ENCODE data around the gene INPP5F.
"Not testable (repeated sequence)": the region's sequence is repeated elsewhere in the genome, so short reads cannot be mapped to it uniquely, and the experiment has no call there.

Gene INPP5F

GRCh38 chr10:119863951-119864565 is 138.2 kb downstream of the INPP5F start:
- Mint-ChIP-seq H3K27ac (no peak overlapping the region), H3K36me3 (ENCODE audit: low read depth) (peaks cover 26% of the 10 kb centered on the region), H3K27me3 (ENCODE audit: low read depth) (no peaks in the 10 kb centered on the region), H3K4me3 (no peak overlapping the region), H3K4me1 (peaks cover 13% of the 10 kb centered on the region), H3K9me3 (peaks cover 8% of the 10 kb centered on the region)
- TF ChIP-seq CTCF (IDR thresholded peaks at IDR 0.05; ENCODE audit: unreplicated experiment in 3 of 3): no peak

GRCh38 chr10:119865699-119866240 is 139.9 kb downstream of the INPP5F start:
- no peak for TF ChIP-seq CTCF (IDR thresholded peaks at IDR 0.05; ENCODE audit: unreplicated experiment in 3 of 3)
- peaks cover 26% of the 10 kb centered on the region for H3K36me3 Mint-ChIP-seq (ENCODE audit: low read depth)

GRCh38 chr10:119867317-119867716 is 141.5 kb downstream of the INPP5F start:
- H3K4me3 Mint-ChIP-seq: no peak overlapping the region
- TF ChIP-seq CTCF (IDR thresholded peaks at IDR 0.05; ENCODE audit: unreplicated experiment in 3 of 3): no peak
- H3K27ac Mint-ChIP-seq: no peak overlapping the region
- H3K9me3 Mint-ChIP-seq: peaks cover 8% of the 10 kb centered on the region
- peaks cover 25% of the 10 kb centered on the region for H3K4me1 Mint-ChIP-seq
- no peaks in the 10 kb centered on the region for H3K27me3 Mint-ChIP-seq (ENCODE audit: low read depth)
- peaks cover 26% of the 10 kb centered on the region for H3K36me3 Mint-ChIP-seq (ENCODE audit: low read depth)

More at GRCh38 chr10:119865699-119866240, 139.9 kb downstream of the INPP5F start:
- no peak overlapping the region for H3K27ac Mint-ChIP-seq
- H3K4me1 Mint-ChIP-seq: peaks cover 15% of the 10 kb centered on the region
- H3K27me3 Mint-ChIP-seq (ENCODE audit: low read depth): no peaks in the 10 kb centered on the region
- H3K9me3 Mint-ChIP-seq: peaks cover 8% of the 10 kb centered on the region
- no peak overlapping the region for H3K4me3 Mint-ChIP-seq

GRCh38 chr10:119869398-119869797 is 143.5 kb downstream of the INPP5F start:
- not testable (repeated sequence) for H3K9me3 Mint-ChIP-seq; H3K27me3 Mint-ChIP-seq (ENCODE audit: low read depth)
- Mint-ChIP-seq H3K4me3 (peak overlapping the region; percentile 45 to 52 (median 51)), H3K36me3 (ENCODE audit: low read depth) (peaks cover 18% of the 10 kb centered on the region), H3K27ac (peak overlapping the region in 1 of 3 experiments; percentile 7), H3K4me1 (peaks cover 32% of the 10 kb centered on the region)

GRCh38 chr10:119871881-119872609 is 146.2 kb downstream of the INPP5F start:
- peak overlapping the region; percentile 85 to 99 (median 96) for H3K4me3 Mint-ChIP-seq
- TF ChIP-seq CTCF (IDR thresholded peaks at IDR 0.05; ENCODE audit: unreplicated experiment in 3 of 3): no peak
- no peaks in the 10 kb centered on the region for H3K27me3 Mint-ChIP-seq (ENCODE audit: low read depth)
- no peaks in the 10 kb centered on the region for H3K36me3 Mint-ChIP-seq (ENCODE audit: low read depth)
- peaks cover 32% of the 10 kb centered on the region for H3K4me1 Mint-ChIP-seq
- no peaks in the 10 kb centered on the region for H3K9me3 Mint-ChIP-seq
- H3K27ac Mint-ChIP-seq: peak overlapping the region; percentile 87 to 97 (median 95)

GRCh38 chr10:119872610-119872859 is 146.7 kb downstream of the INPP5F start, which contains the start of gene MCMBP:
Gene MCMBP, minus strand, starts transcription at chr10:119872843. Its CDS starts 259 bp downstream, at chr10:119872584.
- no peak for TF ChIP-seq CTCF (IDR thresholded peaks at IDR 0.05; ENCODE audit: unreplicated experiment in 3 of 3)
- H3K27ac Mint-ChIP-seq: peak within 1 kb of the TSS; percentile 93 to 97 (median 95)

More at GRCh38 chr10:119872610-119872859, 146.7 kb downstream of the INPP5F start, which contains the start of gene MCMBP:
- Mint-ChIP-seq H3K9me3 (no peaks in the 10 kb centered on the region), H3K36me3 (ENCODE audit: low read depth) (no peaks in the 10 kb centered on the region), H3K4me3 (peak within 1 kb of the TSS; percentile 86 to 99 (median 96)), H3K27me3 (ENCODE audit: low read depth) (no peaks in the 10 kb centered on the region), H3K4me1 (peaks cover 32% of the 10 kb centered on the region)
